HUDEP-2 (cell line): ENCODE data around the gene VTI1A.

Experiments used
- DNase-seq, 76 experiments: peaks; one replicate each; lab custom pipeline; 2025; ENCODE audit not compliant: unreplicated experiment in 76 of 76; lab: John Stamatoyannopoulos, UW

VTI1A gene

GRCh38 chr10:112774210-112774609 is 327.2 kb downstream of the VTI1A start:
- no peak for DNase-seq

DNA sequence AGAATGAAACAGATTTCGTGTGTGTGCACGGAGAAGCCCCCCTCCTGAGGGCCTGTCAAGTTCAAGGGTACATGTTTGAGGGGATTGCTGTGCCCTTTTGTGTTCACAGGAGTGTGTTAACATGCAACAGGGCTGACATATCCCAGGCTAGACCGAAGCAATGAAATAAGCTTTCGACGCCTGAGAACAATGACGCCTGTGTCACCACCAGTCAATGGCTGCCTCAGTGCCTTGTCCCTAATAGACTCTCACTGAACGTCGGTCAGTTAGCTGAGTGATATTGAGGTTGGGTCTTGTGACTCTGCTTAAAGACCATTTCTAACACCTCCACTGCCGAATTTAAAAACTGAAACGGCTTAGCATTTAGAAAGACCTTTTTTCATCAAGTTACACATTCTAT is 327.8 kb downstream of the VTI1A start:
- no peak for DNase-seq

DNA sequence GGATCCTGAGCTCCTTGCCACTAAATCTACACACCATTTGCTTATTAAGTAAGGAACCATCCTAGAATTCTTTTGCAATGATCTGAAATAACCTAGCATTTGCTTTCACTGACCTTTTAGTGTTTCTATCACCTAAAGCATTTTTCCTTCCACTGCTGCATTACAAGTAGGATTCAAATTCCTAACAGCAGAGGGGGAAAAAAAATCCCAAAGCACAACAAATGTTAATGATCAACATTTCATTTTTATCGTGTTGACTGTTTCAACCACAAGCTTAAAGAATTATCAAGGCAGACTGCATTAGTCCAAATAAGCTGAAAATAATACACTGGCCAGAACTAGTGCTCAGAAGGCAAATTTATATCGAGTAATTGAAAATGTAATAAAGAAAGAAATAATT is 328.4 kb downstream of the VTI1A start:
- DNase-seq: no peak

GRCh38 chr10:112775892-112776674 is 329.1 kb downstream of the VTI1A start:
- DNase-seq: no peak

- DNase-seq: no peak
Measured at GRCh38 chr10:112778579-112778978, 331.6 kb downstream of the VTI1A start.

- DNase-seq: no peak
Measured at GRCh38 chr10:112779025-112779770, 332.2 kb downstream of the VTI1A start.

GRCh38 chr10:112782200-112782907 is 335.3 kb downstream of the VTI1A start:
- no peak for DNase-seq

GRCh38 chr10:112783351-112784021 is 336.5 kb downstream of the VTI1A start:
- DNase-seq: no peak

DNA sequence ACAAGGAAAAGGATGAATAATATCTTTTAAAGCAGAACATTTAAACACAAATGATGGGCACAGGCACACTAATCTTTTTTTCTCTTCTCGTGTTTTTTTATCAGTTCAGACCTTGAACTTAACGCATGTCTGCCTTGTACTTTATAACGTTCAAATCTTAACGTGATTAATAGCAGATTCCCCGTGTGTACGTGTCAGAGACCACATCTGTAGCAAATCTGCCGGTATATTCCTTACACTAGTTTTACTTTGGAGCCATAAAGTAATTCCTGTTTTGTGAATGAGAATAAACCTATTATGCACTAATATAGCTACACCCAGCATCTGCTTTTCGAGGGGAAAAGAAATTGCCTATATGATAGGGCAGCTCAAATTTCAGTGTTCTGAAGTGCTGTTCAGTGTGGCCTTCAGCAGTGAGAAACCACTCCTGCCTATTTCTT is 337.0 kb downstream of the VTI1A start:
- DNase-seq: no peak

- no peak for DNase-seq
Measured at GRCh38 chr10:112785089-112785488, 338.1 kb downstream of the VTI1A start.

DNA sequence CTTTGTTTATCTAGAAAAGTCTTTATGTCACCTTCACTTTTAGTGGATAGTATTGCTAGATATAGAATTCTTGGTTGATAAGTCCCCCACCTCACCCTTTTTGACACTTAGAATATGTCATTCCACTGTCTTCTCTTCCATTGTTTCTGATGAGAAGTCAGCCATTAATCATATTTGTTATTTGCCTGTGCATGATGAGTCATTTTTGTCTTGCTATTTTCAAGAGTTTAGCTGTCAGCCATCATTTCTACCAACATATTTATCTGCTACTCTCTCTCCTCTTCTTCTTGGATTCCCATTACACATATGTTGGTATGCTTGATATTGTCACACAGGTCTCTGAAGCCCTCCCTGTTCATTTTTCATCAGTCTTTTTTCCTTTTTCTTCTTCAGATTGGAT is 342.2 kb downstream of the VTI1A start:
- no peak for DNase-seq

GRCh38 chr10:112790030-112790429 is 343.0 kb downstream of the VTI1A start:
- no peak for DNase-seq

DNA sequence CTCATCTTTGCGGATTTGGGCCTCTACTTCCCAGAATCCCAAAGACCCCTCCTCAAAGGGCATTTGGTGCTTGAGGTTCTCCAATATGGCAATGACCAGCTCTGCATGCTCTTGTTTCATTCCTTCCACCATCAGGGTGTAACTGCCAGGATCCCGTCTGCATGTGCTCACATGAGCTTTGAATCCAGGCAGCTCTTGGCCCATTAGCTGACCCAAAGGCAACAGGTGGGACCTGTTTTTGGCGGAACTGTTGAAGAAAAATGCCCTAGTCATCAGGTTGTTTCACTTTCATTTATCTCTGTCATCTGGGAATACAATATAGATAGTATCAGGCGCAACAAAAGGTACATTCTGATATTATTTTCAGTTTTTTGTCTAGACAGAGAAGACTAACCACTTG is 343.9 kb downstream of the VTI1A start:
- no peak for DNase-seq

GRCh38 chr10:112791447-112791846 is 344.4 kb downstream of the VTI1A start:
- DNase-seq: no peak

DNA sequence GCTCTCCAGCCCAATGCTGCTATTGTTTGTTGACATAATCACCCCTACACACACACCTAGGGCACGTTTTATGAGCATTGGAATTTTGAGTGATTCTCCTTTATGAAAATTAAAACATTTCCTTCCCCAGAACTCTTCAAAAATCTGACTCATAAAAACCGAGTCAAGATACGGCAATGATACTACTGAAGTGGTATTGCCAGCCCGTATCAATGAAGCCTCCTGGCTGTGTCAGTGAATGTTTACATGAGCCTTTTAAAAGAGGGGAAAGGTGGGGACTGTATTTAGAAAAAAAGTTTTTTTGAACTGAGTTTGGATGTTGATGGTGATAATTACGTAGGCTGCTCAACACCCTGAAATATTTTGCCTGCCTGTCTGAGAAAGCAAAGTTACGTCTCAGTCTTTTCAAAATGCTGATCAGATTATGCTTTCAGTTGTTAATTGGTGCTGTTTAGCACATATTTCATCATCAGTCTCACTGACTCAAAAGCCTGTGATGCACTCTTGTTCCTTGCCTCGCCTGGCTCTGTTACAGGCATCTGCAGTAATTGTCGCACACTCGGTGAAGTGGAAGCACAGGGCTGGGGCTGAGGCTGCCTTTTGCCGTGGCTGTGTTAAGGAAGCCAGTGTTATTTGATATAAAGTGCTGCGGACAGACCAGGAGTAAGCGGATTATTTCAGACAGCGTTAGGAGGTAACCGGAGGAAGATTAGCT is 345.6 kb downstream of the VTI1A start:
- no peak for DNase-seq

DNA sequence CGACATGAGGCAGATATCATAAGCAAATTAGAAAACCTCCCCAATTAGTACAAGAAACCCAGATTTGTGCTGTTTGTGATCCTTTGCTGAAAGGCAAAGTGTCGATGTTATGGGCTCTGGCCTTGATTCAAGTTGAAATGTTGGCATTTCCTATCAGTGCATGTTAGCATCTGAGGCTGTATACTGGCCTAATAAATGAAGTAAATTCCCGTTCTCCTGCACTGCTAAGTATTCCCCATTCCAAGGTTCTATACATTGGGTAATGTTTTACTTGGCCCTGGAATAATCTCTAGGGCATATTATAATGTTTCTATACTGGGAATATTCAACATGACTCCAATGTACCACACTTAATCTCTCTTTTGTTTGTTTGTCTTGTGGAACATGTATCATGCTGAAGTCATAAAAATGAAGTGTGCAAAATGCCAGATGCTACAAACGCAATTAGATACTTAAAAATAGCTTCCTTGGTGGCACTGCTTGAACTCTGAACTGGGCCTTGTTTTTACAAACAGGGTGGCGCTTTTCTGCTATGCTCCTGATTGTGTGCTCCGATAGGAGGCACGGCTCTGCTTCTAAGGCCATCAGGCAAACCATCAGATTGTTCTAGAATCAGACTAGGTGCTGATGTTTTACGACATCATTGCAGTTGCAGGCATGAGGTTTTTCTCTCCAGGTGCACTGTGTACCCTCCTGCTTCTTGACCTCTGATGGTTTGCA is 346.3 kb downstream of the VTI1A start:
- no peak for DNase-seq

GRCh38 chr10:112794201-112794600 is 347.2 kb downstream of the VTI1A start:
- DNase-seq: no peak

DNA sequence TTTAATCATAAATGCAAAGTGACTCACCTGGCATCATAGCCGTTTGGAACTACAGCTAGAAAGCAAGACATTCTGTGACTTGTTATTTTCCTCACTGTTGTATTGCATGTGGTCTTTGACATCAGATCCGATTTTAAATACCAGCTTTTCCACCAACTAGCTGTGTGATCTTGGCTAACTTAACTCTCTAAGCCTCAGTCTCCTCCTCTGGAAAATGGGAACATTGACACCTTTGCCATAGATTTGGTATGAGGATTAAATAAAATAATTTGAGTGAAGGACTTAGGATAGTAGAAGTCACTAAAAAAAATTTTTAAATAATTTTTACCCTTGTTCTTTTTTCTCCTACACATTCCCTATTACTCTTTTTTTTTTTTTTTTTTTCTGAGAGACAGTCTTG is 348.1 kb downstream of the VTI1A start:
- no peak for DNase-seq

DNA sequence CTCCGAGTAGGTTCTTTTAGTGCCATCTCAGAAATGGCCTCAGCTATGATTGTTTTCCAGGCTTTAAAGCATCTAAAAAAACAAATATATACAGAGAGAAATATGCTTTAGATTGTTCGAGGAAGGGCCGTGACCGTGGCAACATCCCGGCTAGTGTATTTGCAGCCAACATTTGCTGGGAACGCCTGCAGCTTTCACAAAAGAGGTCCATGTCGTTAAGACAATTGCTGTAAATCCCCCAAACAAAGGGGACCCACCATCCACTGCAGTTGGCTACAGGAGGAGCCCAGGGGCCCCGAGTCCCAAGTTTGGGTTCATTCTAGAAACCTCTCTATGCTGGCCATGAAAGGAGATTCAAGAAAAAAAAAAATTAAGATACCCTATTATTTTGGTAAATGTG is 350.2 kb downstream of the VTI1A start:
- DNase-seq: no peak

DNA sequence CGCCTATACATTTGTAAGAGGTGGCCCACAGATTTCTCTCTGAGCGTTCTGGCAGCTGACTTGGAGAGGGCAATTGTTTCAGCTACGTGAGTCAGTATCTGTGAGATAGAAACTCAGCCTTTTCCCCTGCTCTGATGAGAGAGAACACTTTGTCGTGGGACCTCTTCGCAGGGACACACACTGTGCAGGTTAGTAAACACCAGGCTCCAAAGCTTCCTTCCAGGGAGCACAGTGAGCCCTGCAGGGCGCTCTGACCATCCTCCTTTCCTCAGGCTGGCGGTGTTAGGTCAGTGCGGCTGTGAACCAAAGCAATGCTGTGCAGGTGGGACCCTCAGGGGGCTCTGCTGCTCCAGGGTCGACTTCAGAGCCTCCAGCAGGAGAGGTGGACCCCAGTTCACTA is 350.8 kb downstream of the VTI1A start:
- DNase-seq: no peak
